Epithelial cell of proximal tubule (primary cell): ENCODE measurements around the gene ZSCAN10. TPM values are rescaled to one million over a fixed set of nuclear protein-coding genes. Genes with fewer than 3 reads are reported as not detected.
"Not testable (repeated sequence)": the region's sequence is repeated elsewhere in the genome, so short reads cannot be mapped to it uniquely, and the experiment has no call there.

ENCODE experiments used
- DNase-seq: peaks from one replicate; pipeline ENCODE4 v3.0.0-alpha.2; 2011; ENCODE audit warnings: low read depth
- H3K4me3 ChIP-seq: 2 replicates; pipeline ENCODE4 v1.5.1; 2011; ENCODE audit warnings: low read depth, mild to moderate bottlenecking, low read length
- total RNA-seq: library from RNA; depleted of rRNA; stranded (reverse); fragments of >200 nt; gene quantifications from 2 replicates; pipeline ENCODE4 v1.2.3, GENCODE V29; 2015
- TF ChIP-seq, protein P1 (sequence below): conservative IDR thresholded peaks from 2 replicates; pipeline ENCODE4 v1.5.1; 2012; ENCODE audit warnings: low read depth, mild to moderate bottlenecking, low read length

The ZSCAN10 gene
- total RNA-seq, 1 donor from 2014 or later, result not detected

DNA sequence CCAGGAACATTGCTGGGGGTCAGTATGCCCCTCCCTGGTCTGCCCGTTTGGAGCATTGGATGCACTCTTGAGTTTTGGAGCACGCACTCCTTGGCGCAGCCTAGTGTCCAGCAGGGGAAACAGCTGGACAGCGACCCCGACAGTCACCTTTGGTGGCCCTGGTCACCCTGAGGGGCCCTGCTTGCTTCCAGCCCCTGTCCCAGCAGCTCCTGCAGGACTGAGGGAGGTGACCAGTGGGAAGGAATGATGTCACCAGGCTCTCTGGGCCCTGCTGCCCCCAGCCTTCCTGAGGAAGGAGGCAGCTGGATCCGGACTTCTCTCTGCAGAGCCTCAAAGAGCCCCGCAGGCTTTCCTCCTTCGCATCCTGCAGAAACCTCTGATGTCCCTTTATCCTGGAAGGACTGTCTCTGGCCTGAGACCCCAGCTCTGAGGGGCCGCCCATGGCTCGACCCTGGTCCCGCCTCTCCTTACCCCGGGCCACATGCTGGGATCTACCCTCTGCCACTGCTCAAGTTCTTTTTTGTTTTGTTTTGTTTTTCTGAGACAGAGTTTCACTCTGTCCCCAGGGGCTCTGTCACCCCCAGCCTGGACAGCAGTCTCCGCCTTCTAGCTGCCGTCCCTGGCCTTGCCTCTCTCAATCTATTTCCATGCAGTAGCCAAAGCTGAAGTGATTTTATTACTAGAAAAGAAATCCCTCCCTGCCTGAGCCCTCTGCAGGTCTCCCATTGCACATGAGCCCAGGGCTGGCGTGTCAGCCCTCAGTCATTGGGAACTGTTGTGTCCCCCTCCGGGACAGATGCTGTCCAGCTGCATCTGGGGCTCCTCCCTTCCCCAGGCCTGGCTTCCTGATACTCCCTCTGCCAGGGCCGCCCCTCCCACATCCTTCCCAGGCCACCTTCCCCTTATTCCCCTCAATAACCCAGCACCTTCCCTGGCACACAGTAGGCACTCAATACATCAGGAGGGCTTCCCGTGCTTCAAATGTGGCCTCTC is 11.6 kb downstream of the ZSCAN10 start:
- TF ChIP-seq, protein P1, sequence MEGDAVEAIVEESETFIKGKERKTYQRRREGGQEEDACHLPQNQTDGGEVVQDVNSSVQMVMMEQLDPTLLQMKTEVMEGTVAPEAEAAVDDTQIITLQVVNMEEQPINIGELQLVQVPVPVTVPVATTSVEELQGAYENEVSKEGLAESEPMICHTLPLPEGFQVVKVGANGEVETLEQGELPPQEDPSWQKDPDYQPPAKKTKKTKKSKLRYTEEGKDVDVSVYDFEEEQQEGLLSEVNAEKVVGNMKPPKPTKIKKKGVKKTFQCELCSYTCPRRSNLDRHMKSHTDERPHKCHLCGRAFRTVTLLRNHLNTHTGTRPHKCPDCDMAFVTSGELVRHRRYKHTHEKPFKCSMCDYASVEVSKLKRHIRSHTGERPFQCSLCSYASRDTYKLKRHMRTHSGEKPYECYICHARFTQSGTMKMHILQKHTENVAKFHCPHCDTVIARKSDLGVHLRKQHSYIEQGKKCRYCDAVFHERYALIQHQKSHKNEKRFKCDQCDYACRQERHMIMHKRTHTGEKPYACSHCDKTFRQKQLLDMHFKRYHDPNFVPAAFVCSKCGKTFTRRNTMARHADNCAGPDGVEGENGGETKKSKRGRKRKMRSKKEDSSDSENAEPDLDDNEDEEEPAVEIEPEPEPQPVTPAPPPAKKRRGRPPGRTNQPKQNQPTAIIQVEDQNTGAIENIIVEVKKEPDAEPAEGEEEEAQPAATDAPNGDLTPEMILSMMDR, result peak; percentile 40
- H3K4me3 ChIP-seq, result no peak overlapping the region
- no peak for DNase-seq

GRCh38 chr16:3086596-3087242 is 12.4 kb downstream of the ZSCAN10 start:
- DNase-seq, result no peak
- TF ChIP-seq, protein P1, result no peak
- H3K4me3 ChIP-seq, result no peak overlapping the region

GRCh38 chr16:3085868-3086595 is 13.1 kb downstream of the ZSCAN10 start:
- DNase-seq, result no peak
- H3K4me3 ChIP-seq, result no peak overlapping the region
- TF ChIP-seq, protein P1, result no peak

DNA sequence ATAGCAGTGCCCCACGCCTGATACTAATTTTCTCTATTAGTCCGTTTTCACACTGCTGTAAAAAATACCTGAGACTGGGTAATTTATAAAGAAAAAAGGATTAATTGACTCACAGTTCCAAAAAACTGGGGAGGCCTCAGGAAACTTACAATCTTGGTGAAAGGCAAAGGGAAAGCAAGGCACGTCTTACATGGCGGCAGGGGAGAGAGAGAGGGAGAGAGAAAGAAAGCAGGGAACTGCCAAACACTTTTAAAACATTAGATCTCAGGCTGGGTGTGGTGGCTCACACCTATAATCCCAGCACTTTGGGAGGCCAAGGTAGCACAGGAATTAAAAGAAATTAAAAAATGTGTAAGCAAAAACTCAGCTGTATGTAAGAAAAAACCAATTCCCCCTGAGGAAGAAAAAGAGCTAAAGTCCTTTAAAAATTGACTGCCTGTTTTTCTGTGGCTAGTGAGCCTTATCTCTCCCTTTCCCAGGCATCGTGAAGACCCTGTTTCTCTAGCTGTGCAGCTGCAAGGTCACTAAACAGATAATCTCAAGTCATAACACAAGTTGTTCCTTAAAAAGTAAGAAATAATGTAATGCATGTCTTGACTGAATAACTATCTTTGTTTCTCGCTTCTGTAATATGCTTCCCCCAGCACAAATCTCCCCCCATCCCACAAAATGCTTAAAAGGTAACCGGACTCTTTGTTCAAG is 14.0 kb downstream of the ZSCAN10 start:
- TF ChIP-seq, protein P1, result no peak
- no peak overlapping the region for H3K4me3 ChIP-seq

GRCh38 chr16:3084491-3084890 is 14.6 kb downstream of the ZSCAN10 start:
- H3K4me3 ChIP-seq, result no peak overlapping the region
- DNase-seq, result no peak
- TF ChIP-seq, protein P1, result no peak

More for the DNA sequence above, 14.0 kb downstream of the ZSCAN10 start:
- DNase-seq, result no peak

DNA sequence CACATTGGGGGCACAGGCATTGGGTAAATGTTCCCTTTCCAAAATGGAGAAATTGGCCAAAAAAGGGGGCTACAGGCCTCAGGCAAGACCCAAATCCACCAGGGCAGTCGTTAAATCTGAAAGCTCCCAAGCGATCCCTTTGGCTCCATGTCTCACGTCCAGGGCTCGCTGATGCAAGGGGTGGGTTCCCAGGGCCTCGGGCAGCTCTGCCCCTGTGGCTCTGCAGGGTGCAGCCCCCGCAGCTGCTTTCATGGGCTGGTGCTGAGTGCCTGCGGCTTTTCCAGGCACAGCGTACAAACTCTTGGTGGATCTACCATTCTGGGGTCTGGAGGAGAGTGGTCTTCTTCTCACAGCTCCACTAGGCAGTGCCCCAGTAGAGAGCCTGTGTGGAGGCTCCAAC is 15.7 kb downstream of the ZSCAN10 start:
- H3K4me3 ChIP-seq, DNase-seq: not testable (repeated sequence)

DNA sequence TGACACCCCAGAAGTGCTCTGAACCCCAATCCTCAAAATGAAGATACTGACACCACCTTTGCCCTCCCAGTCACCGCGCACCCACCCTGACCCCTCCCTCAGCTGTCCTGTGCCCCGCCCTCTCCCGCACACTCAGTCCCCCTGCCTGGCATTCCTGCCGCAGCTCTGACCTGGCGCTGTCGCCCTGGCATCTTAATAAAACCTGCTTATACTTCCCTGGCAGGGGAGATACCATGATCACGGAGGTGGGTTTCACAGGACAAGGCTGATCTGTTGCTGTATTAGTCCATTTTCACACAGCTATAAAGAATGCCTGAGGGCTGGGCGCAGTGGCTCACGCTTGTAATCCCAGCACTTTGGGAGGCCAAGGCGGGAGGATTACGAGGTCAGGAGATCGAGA is 17.1 kb downstream of the ZSCAN10 start:
- H3K4me3 ChIP-seq, DNase-seq: not testable (repeated sequence)
